Hepatocyte (in vitro differentiated cells): Measurements from ENCODE around the gene XRN1.

Experiments
- EZH2 ChIP-seq: fragments of 200-600 bp; sonication (generic); IDR thresholded peaks from 2 replicates; pipeline ENCODE4 v1.6.1; 2016; ENCODE audit warnings: antibody characterized with exemption, mild to moderate bottlenecking, borderline replicate concordance
- TF ChIP-seq, protein P1 (sequence below): fragments of 200-600 bp; sonication (generic); IDR thresholded peaks from 2 replicates; pipeline ENCODE4 v1.5.1; 2016; ENCODE audit warnings: antibody characterized with exemption, mild to moderate bottlenecking; ENCODE audit not compliant: poor library complexity

GRCh38 chr3:142348460-142348859 is 99.4 kb downstream of the XRN1 start:
- TF ChIP-seq, protein P1, sequence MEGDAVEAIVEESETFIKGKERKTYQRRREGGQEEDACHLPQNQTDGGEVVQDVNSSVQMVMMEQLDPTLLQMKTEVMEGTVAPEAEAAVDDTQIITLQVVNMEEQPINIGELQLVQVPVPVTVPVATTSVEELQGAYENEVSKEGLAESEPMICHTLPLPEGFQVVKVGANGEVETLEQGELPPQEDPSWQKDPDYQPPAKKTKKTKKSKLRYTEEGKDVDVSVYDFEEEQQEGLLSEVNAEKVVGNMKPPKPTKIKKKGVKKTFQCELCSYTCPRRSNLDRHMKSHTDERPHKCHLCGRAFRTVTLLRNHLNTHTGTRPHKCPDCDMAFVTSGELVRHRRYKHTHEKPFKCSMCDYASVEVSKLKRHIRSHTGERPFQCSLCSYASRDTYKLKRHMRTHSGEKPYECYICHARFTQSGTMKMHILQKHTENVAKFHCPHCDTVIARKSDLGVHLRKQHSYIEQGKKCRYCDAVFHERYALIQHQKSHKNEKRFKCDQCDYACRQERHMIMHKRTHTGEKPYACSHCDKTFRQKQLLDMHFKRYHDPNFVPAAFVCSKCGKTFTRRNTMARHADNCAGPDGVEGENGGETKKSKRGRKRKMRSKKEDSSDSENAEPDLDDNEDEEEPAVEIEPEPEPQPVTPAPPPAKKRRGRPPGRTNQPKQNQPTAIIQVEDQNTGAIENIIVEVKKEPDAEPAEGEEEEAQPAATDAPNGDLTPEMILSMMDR = no peak
- TF ChIP-seq EZH2 = no peak
